ENCODE results near the gene PTPN11.
"Not testable (repeated sequence)": the region's sequence is repeated elsewhere in the genome, so short reads cannot be mapped to it uniquely, and the experiment has no call there.

The PTPN11 gene

GRCh38 chr12:112515868-112516267, 97.1 kb downstream of the PTPN11 start:
- DNase-seq (ENCODE audit: low read depth, low spot score): no peak
- Histone ChIP-seq H3K27me3 (ENCODE audit: insufficient read depth, insufficient read length) (no peaks in the 10 kb centered on the region), H3K9me3 (ENCODE audit: insufficient read depth, low read length) (peaks cover 8% of the 10 kb centered on the region; the same call in 1 of the 2 replicates), H3K4me3 (ENCODE audit: insufficient read length, low read depth) (no peak overlapping the region), H3K9ac (ENCODE audit: insufficient read length, low read depth) (no peak overlapping the region), H3K4me1 (ENCODE audit: insufficient read depth, insufficient read length) (no peaks in the 10 kb centered on the region), H3K36me3 (ENCODE audit: insufficient read depth, insufficient read length, low read length) (peaks cover 4% of the 10 kb centered on the region)
- TF ChIP-seq YY1 (IDR thresholded peaks at IDR 0.05; ENCODE audit: insufficient read depth, insufficient read length) (no peak), SUZ12 (IDR thresholded peaks at IDR 0.05; ENCODE audit: extremely low read depth, insufficient read depth, insufficient read length) (no peak), ZNF274 (IDR thresholded peaks at IDR 0.05; ENCODE audit: low read depth, low read length) (no peak)

- Histone ChIP-seq H3K36me3 (ENCODE audit: insufficient read depth, insufficient read length, low read length) (no peaks in the 10 kb centered on the region), H3K9me3 (ENCODE audit: insufficient read depth, low read length) (peaks cover 8% of the 10 kb centered on the region; the same call in 1 of the 2 replicates), H3K4me3 (ENCODE audit: insufficient read length, low read depth) (no peak overlapping the region), H3K4me1 (ENCODE audit: insufficient read depth, insufficient read length) (no peaks in the 10 kb centered on the region), H3K9ac (ENCODE audit: insufficient read length, low read depth) (no peak overlapping the region), H3K27me3 (ENCODE audit: insufficient read depth, insufficient read length) (no peaks in the 10 kb centered on the region)
- no peak for TF ChIP-seq SUZ12 (IDR thresholded peaks at IDR 0.05; ENCODE audit: extremely low read depth, insufficient read depth, insufficient read length)
- no peak for TF ChIP-seq YY1 (IDR thresholded peaks at IDR 0.05; ENCODE audit: insufficient read depth, insufficient read length)
- no peak for TF ChIP-seq ZNF274 (IDR thresholded peaks at IDR 0.05; ENCODE audit: low read depth, low read length)
- DNase-seq (ENCODE audit: low read depth, low spot score): no peak
Observed at GRCh38 chr12:112517730-112518364, 99.1 kb downstream of the PTPN11 start.

- H3K9ac ChIP-seq (ENCODE audit: insufficient read length, low read depth): no peak overlapping the region
- peaks cover 8% of the 10 kb centered on the region; the same call in 1 of the 2 replicates for H3K9me3 ChIP-seq (ENCODE audit: insufficient read depth, low read length)
- no peak overlapping the region for H3K4me3 ChIP-seq (ENCODE audit: insufficient read length, low read depth)
- no peak for DNase-seq (ENCODE audit: low read depth, low spot score)
- TF ChIP-seq YY1 (IDR thresholded peaks at IDR 0.05; ENCODE audit: insufficient read depth, insufficient read length) (no peak), SUZ12 (IDR thresholded peaks at IDR 0.05; ENCODE audit: extremely low read depth, insufficient read depth, insufficient read length) (no peak), ZNF274 (IDR thresholded peaks at IDR 0.05; ENCODE audit: low read depth, low read length) (no peak)
- H3K27me3 ChIP-seq (ENCODE audit: insufficient read depth, insufficient read length): no peaks in the 10 kb centered on the region
- no peaks in the 10 kb centered on the region for H3K4me1 ChIP-seq (ENCODE audit: insufficient read depth, insufficient read length)
- no peaks in the 10 kb centered on the region for H3K36me3 ChIP-seq (ENCODE audit: insufficient read depth, insufficient read length, low read length)
Observed at GRCh38 chr12:112518365-112518735, 99.6 kb downstream of the PTPN11 start.

- not testable (repeated sequence) for H3K9ac ChIP-seq (ENCODE audit: insufficient read length, low read depth); H3K36me3 ChIP-seq (ENCODE audit: insufficient read depth, insufficient read length, low read length)
Observed at GRCh38 chr12:112519841-112520340, 101.1 kb downstream of the PTPN11 start.

GRCh38 chr12:112523856-112524255, 105.1 kb downstream of the PTPN11 start:
- no peak overlapping the region for H3K4me3 ChIP-seq (ENCODE audit: insufficient read length, low read depth)
- no peaks in the 10 kb centered on the region for H3K27me3 ChIP-seq (ENCODE audit: insufficient read depth, insufficient read length)
- no peak overlapping the region for H3K9ac ChIP-seq (ENCODE audit: insufficient read length, low read depth)
- DNase-seq (ENCODE audit: low read depth, low spot score): no peak
- H3K4me1 ChIP-seq (ENCODE audit: insufficient read depth, insufficient read length): no peaks in the 10 kb centered on the region
- no peak for TF ChIP-seq YY1 (IDR thresholded peaks at IDR 0.05; ENCODE audit: insufficient read depth, insufficient read length)
- no peak for TF ChIP-seq ZNF274 (IDR thresholded peaks at IDR 0.05; ENCODE audit: low read depth, low read length)
- TF ChIP-seq SUZ12 (IDR thresholded peaks at IDR 0.05; ENCODE audit: extremely low read depth, insufficient read depth, insufficient read length): no peak
- no peaks in the 10 kb centered on the region for H3K36me3 ChIP-seq (ENCODE audit: insufficient read depth, insufficient read length, low read length)
- peaks cover 8% of the 10 kb centered on the region; the same call in 1 of the 2 replicates for H3K9me3 ChIP-seq (ENCODE audit: insufficient read depth, low read length)

More at GRCh38 chr12:112519841-112520340, 101.1 kb downstream of the PTPN11 start:
- not testable (repeated sequence) for H3K9me3 ChIP-seq (ENCODE audit: insufficient read depth, low read length); H3K4me1 ChIP-seq (ENCODE audit: insufficient read depth, insufficient read length); H3K4me3 ChIP-seq (ENCODE audit: insufficient read length, low read depth); DNase-seq (ENCODE audit: low read depth, low spot score); H3K27me3 ChIP-seq (ENCODE audit: insufficient read depth, insufficient read length)

GRCh38 chr12:112524269-112524668, 105.5 kb downstream of the PTPN11 start:
- DNase-seq (ENCODE audit: low read depth, low spot score): no peak
- TF ChIP-seq SUZ12 (IDR thresholded peaks at IDR 0.05; ENCODE audit: extremely low read depth, insufficient read depth, insufficient read length) (no peak), ZNF274 (IDR thresholded peaks at IDR 0.05; ENCODE audit: low read depth, low read length) (no peak), YY1 (IDR thresholded peaks at IDR 0.05; ENCODE audit: insufficient read depth, insufficient read length) (no peak)
- Histone ChIP-seq H3K27me3 (ENCODE audit: insufficient read depth, insufficient read length) (no peaks in the 10 kb centered on the region), H3K9me3 (ENCODE audit: insufficient read depth, low read length) (peaks cover 8% of the 10 kb centered on the region; the same call in 1 of the 2 replicates), H3K4me1 (ENCODE audit: insufficient read depth, insufficient read length) (no peaks in the 10 kb centered on the region), H3K4me3 (ENCODE audit: insufficient read length, low read depth) (no peak overlapping the region), H3K36me3 (ENCODE audit: insufficient read depth, insufficient read length, low read length) (no peaks in the 10 kb centered on the region), H3K9ac (ENCODE audit: insufficient read length, low read depth) (no peak overlapping the region)

- no peak overlapping the region for H3K4me3 ChIP-seq (ENCODE audit: insufficient read length, low read depth)
- no peak for DNase-seq (ENCODE audit: low read depth, low spot score)
- no peaks in the 10 kb centered on the region for H3K4me1 ChIP-seq (ENCODE audit: insufficient read depth, insufficient read length)
- TF ChIP-seq SUZ12 (IDR thresholded peaks at IDR 0.05; ENCODE audit: extremely low read depth, insufficient read depth, insufficient read length): no peak
- no peak for TF ChIP-seq YY1 (IDR thresholded peaks at IDR 0.05; ENCODE audit: insufficient read depth, insufficient read length)
- TF ChIP-seq ZNF274 (IDR thresholded peaks at IDR 0.05; ENCODE audit: low read depth, low read length): no peak
- no peaks in the 10 kb centered on the region for H3K27me3 ChIP-seq (ENCODE audit: insufficient read depth, insufficient read length)
- H3K36me3 ChIP-seq (ENCODE audit: insufficient read depth, insufficient read length, low read length): no peaks in the 10 kb centered on the region
- peaks cover 8% of the 10 kb centered on the region; the same call in 1 of the 2 replicates for H3K9me3 ChIP-seq (ENCODE audit: insufficient read depth, low read length)
- H3K9ac ChIP-seq (ENCODE audit: insufficient read length, low read depth): no peak overlapping the region
Observed at GRCh38 chr12:112524676-112525425, 106.1 kb downstream of the PTPN11 start.

Measured in NT2/D1 (cell line).